ENCODE results near the gene CNPY2.
"Not testable (repeated sequence)": the region's sequence is repeated elsewhere in the genome, so short reads cannot be mapped to it uniquely, and the experiment has no call there.

Gene CNPY2

GRCh38 chr12:56315622-56316473 lies at the start of gene CNPY2:
Gene CNPY2, minus strand, starts transcription at chr12:56315988. Its CDS starts 771 bp downstream, at chr12:56315217.
- DNase-seq (ENCODE audit: low read depth), result peak; percentile 89

- DNase-seq (ENCODE audit: low read depth), result no peak
Measured at GRCh38 chr12:56362130-56363059, 46.6 kb upstream of the CNPY2 start, which contains the start of gene APOF. Gene APOF, minus strand, starts transcription at chr12:56362857. Its CDS starts 112 bp downstream, at chr12:56362745.

- DNase-seq (ENCODE audit: low read depth), result no peak
Measured at GRCh38 chr12:56361487-56362129, 45.8 kb upstream of the CNPY2 start.

- peak; percentile 99 for DNase-seq (ENCODE audit: low read depth)
Measured at GRCh38 chr12:56359851-56360767, 44.3 kb upstream of the CNPY2 start, which contains the start of gene STAT2. Gene STAT2, minus strand, starts transcription at chr12:56360107. Its CDS starts 3,536 bp downstream, at chr12:56356571.

- DNase-seq (ENCODE audit: low read depth), result no peak
Measured at GRCh38 chr12:56358836-56359532, 43.2 kb upstream of the CNPY2 start.

- no peak for DNase-seq (ENCODE audit: low read depth)
Measured at GRCh38 chr12:56351325-56351724, 35.5 kb upstream of the CNPY2 start.

GRCh38 chr12:56350662-56351061 lies 34.9 kb upstream of the CNPY2 start:
- no peak for DNase-seq (ENCODE audit: low read depth)

GRCh38 chr12:56348776-56349175 lies 33.0 kb upstream of the CNPY2 start:
- no peak for DNase-seq (ENCODE audit: low read depth)

- not testable (repeated sequence) for DNase-seq (ENCODE audit: low read depth)
Measured at GRCh38 chr12:56347255-56347654, 31.5 kb upstream of the CNPY2 start.

- no peak for DNase-seq (ENCODE audit: low read depth)
Measured at GRCh38 chr12:56346675-56347074, 30.9 kb upstream of the CNPY2 start.

GRCh38 chr12:56342290-56342689 lies 26.5 kb upstream of the CNPY2 start:
- DNase-seq (ENCODE audit: low read depth), result not testable (repeated sequence)

- DNase-seq (ENCODE audit: low read depth), result no peak
Measured at GRCh38 chr12:56341616-56342015, 25.8 kb upstream of the CNPY2 start.

GRCh38 chr12:56339158-56339422 lies 23.3 kb upstream of the CNPY2 start:
- no peak for DNase-seq (ENCODE audit: low read depth)

- DNase-seq (ENCODE audit: low read depth), result peak; percentile 68
Measured at GRCh38 chr12:56338308-56339157, 22.7 kb upstream of the CNPY2 start, which contains the start of gene IL23A. Gene IL23A, plus strand, starts transcription at chr12:56338884. Its CDS starts 161 bp downstream, at chr12:56339045.

GRCh38 chr12:56337753-56338251 lies 22.0 kb upstream of the CNPY2 start:
- DNase-seq (ENCODE audit: low read depth), result no peak

GRCh38 chr12:56336361-56337167 lies 20.8 kb upstream of the CNPY2 start:
- DNase-seq (ENCODE audit: low read depth), result no peak

GRCh38 chr12:56335527-56335926 lies 19.7 kb upstream of the CNPY2 start:
- DNase-seq (ENCODE audit: low read depth), result not testable (repeated sequence)

GRCh38 chr12:56334490-56334793 lies 18.7 kb upstream of the CNPY2 start:
- DNase-seq (ENCODE audit: low read depth), result no peak

Measured in stimulated activated CD8-positive, alpha-beta memory T cell treated with anti-CD3 and anti-CD28 coated beads, Interleukin-12 subunit alpha, Interleukin-12 subunit beta, amount 100 ng/mL, for 4 hours (primary cell).